Epithelial cell of proximal tubule (primary cell): ENCODE results near the gene IZUMO4. TPM values are rescaled to one million over a fixed set of nuclear protein-coding genes. Genes with fewer than 3 reads are reported as not detected.

ENCODE experiments used
- DNase-seq: peaks from one replicate; pipeline ENCODE4 v3.0.0-alpha.2; 2011; ENCODE audit warnings: low read depth
- H3K4me3 ChIP-seq: 2 replicates; pipeline ENCODE4 v1.5.1; 2011; ENCODE audit warnings: low read depth, mild to moderate bottlenecking, low read length
- total RNA-seq: library from RNA; depleted of rRNA; stranded (reverse); fragments of >200 nt; gene quantifications from 2 replicates; pipeline ENCODE4 v1.2.3, GENCODE V29; 2015
- TF ChIP-seq, protein P1 (sequence below): conservative IDR thresholded peaks from 2 replicates; pipeline ENCODE4 v1.5.1; 2012; ENCODE audit warnings: low read depth, mild to moderate bottlenecking, low read length

IZUMO4 gene
- total RNA-seq, 1 donor from 2014 or later, result 5.2 TPM

DNA sequence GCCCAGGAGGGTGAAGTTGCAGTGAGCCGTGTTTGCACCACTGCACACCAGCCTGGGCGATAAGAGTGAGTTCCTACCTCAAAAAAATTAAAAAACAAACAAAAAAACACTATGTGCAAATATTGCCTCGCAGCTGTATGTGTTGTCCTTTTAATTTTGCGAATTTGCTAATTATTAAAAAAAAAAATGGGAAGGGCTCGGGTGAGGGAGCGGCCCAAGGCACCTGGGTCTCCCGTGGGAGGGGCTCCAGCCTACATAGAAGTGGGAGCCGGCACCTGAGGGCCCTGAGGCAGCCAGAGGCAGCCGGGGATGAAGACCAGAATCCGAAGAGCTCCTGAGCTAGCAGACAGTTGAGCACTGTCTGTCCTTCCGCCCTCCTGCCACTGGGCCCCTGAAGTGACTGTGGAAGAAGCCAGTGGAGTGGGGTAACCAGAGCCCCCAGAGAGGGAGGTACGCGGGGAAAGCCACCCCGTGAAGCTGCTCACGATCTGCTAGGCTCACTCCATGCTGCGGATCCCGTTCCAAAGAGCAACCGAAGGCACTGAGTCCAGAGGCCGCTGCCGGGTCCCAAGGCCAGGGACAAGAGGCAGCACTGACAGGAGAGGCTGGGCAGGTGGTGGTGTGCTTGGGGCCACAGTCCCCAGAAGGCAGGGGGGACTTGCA, 6.5 kb downstream of the IZUMO4 start:
- no peak for DNase-seq
- no peak overlapping the region for H3K4me3 ChIP-seq
- TF ChIP-seq, protein P1, sequence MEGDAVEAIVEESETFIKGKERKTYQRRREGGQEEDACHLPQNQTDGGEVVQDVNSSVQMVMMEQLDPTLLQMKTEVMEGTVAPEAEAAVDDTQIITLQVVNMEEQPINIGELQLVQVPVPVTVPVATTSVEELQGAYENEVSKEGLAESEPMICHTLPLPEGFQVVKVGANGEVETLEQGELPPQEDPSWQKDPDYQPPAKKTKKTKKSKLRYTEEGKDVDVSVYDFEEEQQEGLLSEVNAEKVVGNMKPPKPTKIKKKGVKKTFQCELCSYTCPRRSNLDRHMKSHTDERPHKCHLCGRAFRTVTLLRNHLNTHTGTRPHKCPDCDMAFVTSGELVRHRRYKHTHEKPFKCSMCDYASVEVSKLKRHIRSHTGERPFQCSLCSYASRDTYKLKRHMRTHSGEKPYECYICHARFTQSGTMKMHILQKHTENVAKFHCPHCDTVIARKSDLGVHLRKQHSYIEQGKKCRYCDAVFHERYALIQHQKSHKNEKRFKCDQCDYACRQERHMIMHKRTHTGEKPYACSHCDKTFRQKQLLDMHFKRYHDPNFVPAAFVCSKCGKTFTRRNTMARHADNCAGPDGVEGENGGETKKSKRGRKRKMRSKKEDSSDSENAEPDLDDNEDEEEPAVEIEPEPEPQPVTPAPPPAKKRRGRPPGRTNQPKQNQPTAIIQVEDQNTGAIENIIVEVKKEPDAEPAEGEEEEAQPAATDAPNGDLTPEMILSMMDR, result no peak

DNA sequence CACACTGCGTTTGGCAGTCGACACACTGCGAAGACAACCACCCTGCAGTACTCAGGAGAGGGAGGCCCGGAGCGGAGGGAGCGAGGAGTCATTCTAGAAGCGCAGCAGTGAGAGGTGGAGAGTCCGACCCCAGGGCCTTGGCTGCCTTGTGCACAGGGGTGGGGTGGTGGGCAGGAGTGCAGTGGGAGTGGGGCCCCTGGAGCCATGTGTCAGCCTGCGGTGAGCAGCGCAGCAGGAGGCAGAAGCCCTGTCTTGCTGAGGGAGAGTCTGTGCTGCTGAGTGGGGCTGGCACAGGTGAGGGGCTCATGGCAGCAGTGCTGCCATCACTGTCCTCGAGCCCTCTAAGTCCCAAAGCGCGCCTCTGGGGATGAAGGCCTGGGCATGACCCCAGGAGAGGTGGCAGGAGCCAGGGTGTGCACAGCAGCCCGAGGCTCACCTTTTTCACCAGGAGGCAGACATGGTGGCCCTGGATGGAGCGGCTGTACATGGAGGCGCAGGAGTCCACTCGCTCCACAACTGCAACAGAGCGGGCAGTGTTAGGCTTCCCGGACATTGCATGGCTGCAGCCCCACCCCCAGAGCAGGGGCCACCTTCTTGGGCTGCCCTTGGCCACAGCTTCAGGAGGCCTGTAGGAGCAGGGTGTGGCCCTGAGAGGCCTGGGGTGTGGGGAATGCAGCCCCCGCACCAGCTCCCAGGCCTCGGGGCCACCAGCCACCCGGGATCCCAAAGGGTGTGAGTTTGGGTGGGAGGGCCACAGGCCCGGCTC, 11.7 kb downstream of the IZUMO4 start:
- DNase-seq, result no peak
- no peak overlapping the region for H3K4me3 ChIP-seq
- TF ChIP-seq, protein P1, result no peak

DNA sequence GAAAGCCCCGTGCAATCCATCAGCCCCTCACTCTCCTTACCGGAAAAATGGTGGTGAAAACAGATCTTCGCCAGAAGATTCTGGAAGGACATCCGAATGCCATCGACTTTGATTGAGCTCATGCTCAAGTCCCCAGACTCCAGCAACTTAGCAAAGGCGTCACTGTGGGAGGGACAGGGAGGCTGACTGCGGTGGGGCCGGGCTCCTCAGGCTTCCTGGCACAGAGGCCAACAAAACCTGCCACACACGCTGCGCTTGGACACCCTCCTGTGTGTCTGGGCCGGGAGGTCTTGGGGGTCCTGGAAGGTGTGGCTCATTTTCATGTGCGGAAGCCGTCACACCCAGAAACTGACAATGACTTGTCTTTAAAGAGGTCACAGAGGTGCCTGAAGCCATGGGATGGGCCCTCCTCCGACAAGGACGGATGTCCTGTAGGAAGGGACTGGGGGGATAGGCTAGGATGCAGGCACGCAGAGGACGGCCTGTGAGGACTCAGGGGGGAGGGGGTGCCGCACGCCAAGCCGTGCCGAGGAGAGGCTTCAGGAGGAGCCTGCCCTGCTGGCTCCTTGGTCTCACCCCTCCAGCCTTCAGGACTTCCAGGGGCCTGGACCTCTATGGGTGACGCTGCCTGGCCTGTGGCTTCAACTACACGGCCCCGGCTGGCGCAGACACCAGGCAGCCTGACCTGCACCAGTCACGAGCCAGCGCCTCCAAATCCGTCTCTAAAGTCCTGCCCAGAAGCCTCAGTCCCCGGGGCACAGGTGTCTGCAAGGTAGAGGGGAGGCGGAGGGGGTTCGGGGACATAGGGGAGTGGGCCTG, 12.5 kb downstream of the IZUMO4 start:
- TF ChIP-seq, protein P1, result no peak
- H3K4me3 ChIP-seq, result no peak overlapping the region
- DNase-seq, result no peak

DNA sequence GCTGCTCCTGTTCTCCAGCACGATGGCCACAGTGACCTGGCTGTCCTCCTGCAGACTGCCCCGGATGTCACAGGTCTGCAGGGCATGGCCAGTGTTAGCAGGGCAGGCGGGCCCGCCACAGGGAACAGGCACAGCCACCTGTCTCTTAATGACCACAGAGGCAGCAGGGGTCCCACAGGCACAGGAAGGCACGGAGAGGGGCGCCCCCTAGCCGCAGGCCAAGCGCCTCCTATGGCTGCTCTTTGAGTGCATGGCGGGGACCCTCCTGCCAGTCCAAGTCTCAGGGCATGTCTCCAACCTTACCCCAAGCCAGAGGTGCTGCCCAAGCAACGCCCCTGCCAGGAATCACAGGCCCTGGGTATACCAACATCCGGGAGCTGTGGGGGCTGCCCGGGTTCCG, 14.1 kb downstream of the IZUMO4 start:
- TF ChIP-seq, protein P1, result no peak
- DNase-seq, result no peak
- no peak overlapping the region for H3K4me3 ChIP-seq

DNA sequence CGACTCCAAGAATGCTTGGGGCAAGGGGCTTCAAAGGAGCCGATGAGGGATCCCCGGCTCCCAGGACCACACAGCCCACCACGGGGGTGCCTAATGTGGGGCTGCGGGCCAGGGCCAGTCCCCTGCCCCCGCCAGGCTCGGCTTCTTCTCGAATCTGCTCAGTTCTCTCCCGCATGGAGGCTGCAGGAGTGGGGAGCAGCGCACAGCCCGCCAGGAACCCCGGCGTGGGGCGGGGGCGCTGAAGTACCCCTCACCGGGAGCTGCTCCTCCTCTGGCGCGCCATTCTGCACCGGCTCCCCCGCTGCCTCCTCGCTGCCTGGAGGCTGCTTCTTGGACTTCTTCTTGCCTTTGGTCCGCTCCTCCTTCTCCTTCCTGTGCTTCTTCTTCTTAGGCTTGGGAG, 14.7 kb downstream of the IZUMO4 start:
- H3K4me3 ChIP-seq, result no peak overlapping the region
- DNase-seq, result no peak
- TF ChIP-seq, protein P1, result no peak

DNA sequence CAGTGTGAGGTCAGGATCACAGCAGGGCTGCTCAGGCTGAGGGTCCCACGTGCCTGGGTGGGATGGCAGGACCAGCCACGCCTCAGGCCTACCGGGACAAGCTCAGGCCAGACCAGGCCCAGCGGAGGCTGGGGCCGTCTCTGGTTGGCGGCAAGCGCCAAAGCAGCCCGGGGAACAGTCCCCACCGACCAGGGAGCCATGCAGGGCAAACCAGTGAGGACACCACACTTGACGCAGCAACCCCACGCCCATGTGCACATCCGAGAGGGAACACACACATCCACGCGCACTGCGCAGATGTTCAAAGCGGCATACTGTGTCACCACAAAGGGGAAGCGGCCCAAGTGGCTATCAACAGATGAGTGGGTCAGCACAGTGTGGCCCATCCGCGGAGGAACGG, 15.2 kb downstream of the IZUMO4 start:
- DNase-seq, result no peak
- TF ChIP-seq, protein P1, result no peak
- H3K4me3 ChIP-seq, result no peak overlapping the region
